ENCODE measurements around the gene FAM171A1.

- TF ChIP-seq CTCF (IDR thresholded peaks at IDR 0.05; ENCODE audit: low read depth, low read length) (peak; percentile 48), EZH2phosphoT487 (IDR thresholded peaks at IDR 0.05; ENCODE audit: low read depth) (no peak)
Measured at GRCh38 chr10:15245530-15245929, 125.6 kb downstream of the FAM171A1 start.

All from OCI-LY3 (cell line).